Measurements from ENCODE around the gene GNAZ. TPM values are rescaled to one million over a fixed set of nuclear protein-coding genes. Genes with fewer than 3 reads are reported as not detected.

The GNAZ gene
- total RNA-seq, 2 donors from 2014 or later: 0.98 to 2.6 TPM

Other genes starting within 250 kb of the GNAZ start
- 1 to 10 TPM in 1 of 2 donors, not detected in 1; 5.4 TPM for gene IGLL5, start 182.7 kb upstream of the GNAZ start, total RNA-seq
- gene RSPH14, start 71.5 kb downstream of the GNAZ start, total RNA-seq: not detected
- 1 to 10 TPM; 2.1 to 2.7 TPM for gene RAB36, start 75.0 kb downstream of the GNAZ start, total RNA-seq
- 10 to 100 TPM; 55.4 to 65.8 TPM for gene BCR, start 110.0 kb downstream of the GNAZ start, total RNA-seq